HL-60/S4 treated with phorbol 12-myristate 13-acetate at 8.2 ng/mL for 4 days and 3 days (cell line): ENCODE measurements around the gene ANKMY1.

Experiments
- in situ Hi-C: fragments of 300-500 bp; cut with MboI; formaldehyde crosslinking; loops from 2 replicates; pipeline ENCODE4 v1.15.0; 2022; ENCODE audit warnings: low sequenced_read_pairs

The ANKMY1 gene

GRCh38 chr2:240430595-240430994, 127.2 kb downstream of the ANKMY1 start:
- in situ Hi-C loops, result loop anchor here (25.0 kb wide), 1 partner anchor 193 kb away; no protein-coding TSS in a partner anchor

DNA sequence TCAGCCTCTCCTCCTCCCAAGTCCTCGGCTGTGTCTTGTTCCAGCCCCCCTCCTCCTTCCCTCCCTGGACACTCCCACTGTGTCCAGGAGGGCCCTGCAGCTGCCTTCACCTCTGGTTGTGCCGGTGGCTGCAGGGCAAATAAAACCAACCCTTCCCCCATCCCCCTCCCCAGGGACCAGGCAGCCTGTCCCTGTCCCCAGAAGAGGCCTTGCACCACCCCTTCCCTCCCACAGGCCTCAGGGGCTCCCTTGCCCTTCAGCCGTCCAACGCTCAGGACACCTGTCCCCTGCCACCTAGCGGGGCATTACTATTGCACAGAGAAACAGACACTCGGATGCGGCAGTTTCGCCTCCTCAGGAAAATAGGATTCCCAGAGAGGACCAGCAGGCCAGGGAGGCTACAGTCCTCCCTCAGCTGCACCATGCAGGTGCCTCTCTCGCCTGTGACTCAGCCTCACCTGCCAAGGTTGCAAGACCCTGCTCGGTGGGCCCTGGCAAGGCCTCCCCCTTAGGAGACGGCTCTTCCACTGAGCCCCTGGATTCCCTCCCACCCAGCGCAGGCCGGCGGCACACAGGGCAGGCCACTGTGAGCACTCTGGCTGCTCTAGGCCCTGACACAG, 127.8 kb downstream of the ANKMY1 start:
- in situ Hi-C loops, result loop anchor here (25.0 kb wide), 1 partner anchor 193 kb away; no protein-coding TSS in a partner anchor
